HG03025 (cell line): Measurements from ENCODE around the gene EZH2.

ENCODE experiments used
- ATAC-seq: cut with Tn5 transposase; IDR thresholded peaks from one replicate; pipeline ENCODE4 v1.9.1; 2021; ENCODE audit warnings: mild to moderate bottlenecking, moderate library complexity; ENCODE audit not compliant: unreplicated experiment, low FRiP score

EZH2 gene

GRCh38 chr7:148782757-148783456 lies 101.2 kb downstream of the EZH2 start:
- no peak for ATAC-seq

- no peak for ATAC-seq
Observed at GRCh38 chr7:148774471-148774870, 109.6 kb downstream of the EZH2 start.

DNA sequence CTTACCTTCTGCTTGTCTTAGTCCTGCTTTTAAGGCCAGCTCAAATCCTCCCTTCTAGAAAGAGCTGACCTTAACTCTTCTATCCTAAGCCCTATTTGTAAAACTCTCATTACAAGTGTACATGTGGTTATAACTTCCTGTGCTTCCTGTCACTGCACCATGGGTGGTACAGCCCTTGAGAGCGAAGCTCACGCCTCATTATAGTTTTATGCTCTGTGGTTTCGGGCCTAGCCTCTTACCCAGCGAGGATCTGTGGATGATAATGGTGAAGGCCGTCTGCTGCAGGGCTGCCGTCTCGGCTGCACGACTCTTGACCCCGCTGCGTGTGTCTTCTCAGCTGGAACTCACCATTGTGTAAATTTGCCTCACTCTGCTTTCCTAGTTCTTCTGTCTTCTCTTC lies 110.8 kb downstream of the EZH2 start:
- ATAC-seq: no peak

- ATAC-seq: no peak
Observed at GRCh38 chr7:148772297-148773089, 111.6 kb downstream of the EZH2 start.

DNA sequence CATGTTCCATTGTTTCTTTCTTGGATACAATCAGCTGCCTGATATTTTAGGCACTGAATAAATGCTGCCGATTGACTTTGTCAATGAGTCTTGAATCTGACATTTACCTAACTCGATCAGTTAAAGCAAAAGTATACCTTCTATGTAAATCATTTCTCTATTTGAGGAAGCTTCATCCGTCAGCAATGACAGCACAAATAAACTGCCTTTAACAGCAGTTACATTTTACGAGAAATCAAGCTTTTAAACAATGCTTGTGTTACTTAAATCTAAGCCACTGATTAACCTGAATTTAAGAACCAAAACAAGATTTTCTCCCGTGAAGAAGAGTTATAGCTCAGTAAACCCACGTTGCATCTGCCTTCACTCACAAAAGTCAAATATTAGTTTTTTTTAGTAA lies 114.1 kb downstream of the EZH2 start:
- ATAC-seq: no peak

- no peak for ATAC-seq
Observed at GRCh38 chr7:148763622-148764021, 120.5 kb downstream of the EZH2 start.

GRCh38 chr7:148761499-148762278 lies 122.4 kb downstream of the EZH2 start:
- no peak for ATAC-seq
